ENCODE data around the gene TTPAL.
"Not testable (repeated sequence)": the region's sequence is repeated elsewhere in the genome, so short reads cannot be mapped to it uniquely, and the experiment has no call there.

TTPAL gene

GRCh38 chr20:44465001-44465560 lies 10.6 kb upstream of the TTPAL start:
- no peak for DNase-seq

- no peak for DNase-seq
Observed at GRCh38 chr20:44467289-44467883, 8.3 kb upstream of the TTPAL start.

- no peak for DNase-seq
Observed at GRCh38 chr20:44468044-44468782, 7.5 kb upstream of the TTPAL start.

GRCh38 chr20:44470327-44470726 lies 5.3 kb upstream of the TTPAL start:
- no peak for DNase-seq

GRCh38 chr20:44471481-44471882 lies 4.2 kb upstream of the TTPAL start:
- peak in 1 of 58 donors; percentile 30 for DNase-seq

GRCh38 chr20:44472283-44472682 lies 3.4 kb upstream of the TTPAL start:
- not testable (repeated sequence) for DNase-seq

- DNase-seq, result no peak
Observed at GRCh38 chr20:44475372-44475693, 341 bp upstream of the TTPAL start.

- no peak for DNase-seq
Observed at GRCh38 chr20:44477151-44477550, 1.5 kb downstream of the TTPAL start.

GRCh38 chr20:44478206-44478605 lies 2.5 kb downstream of the TTPAL start:
- DNase-seq, result no peak

- DNase-seq, result no peak
Observed at GRCh38 chr20:44479643-44480042, 4.0 kb downstream of the TTPAL start.

- no peak for DNase-seq
Observed at GRCh38 chr20:44480097-44480496, 4.4 kb downstream of the TTPAL start.

GRCh38 chr20:44481719-44482416 lies 6.2 kb downstream of the TTPAL start:
- no peak for DNase-seq

GRCh38 chr20:44483112-44483511 lies 7.4 kb downstream of the TTPAL start:
- no peak for DNase-seq

- DNase-seq, result peak in 1 of 58 donors; percentile 22
Observed at GRCh38 chr20:44485078-44485829, 9.6 kb downstream of the TTPAL start.

- DNase-seq, result no peak
Observed at GRCh38 chr20:44485830-44486198, 10.1 kb downstream of the TTPAL start.

GRCh38 chr20:44488551-44488950 lies 12.9 kb downstream of the TTPAL start:
- no peak for DNase-seq

- no peak for DNase-seq
Observed at GRCh38 chr20:44489223-44489622, 13.5 kb downstream of the TTPAL start.

GRCh38 chr20:44489931-44490330 lies 14.3 kb downstream of the TTPAL start:
- DNase-seq, result no peak

GRCh38 chr20:44491635-44492395 lies 16.1 kb downstream of the TTPAL start:
- DNase-seq, result no peak

- no peak for DNase-seq
Observed at GRCh38 chr20:44494266-44494665, 18.6 kb downstream of the TTPAL start.

GRCh38 chr20:44494681-44495080 lies 19.0 kb downstream of the TTPAL start:
- DNase-seq, result no peak

All from anterior cingulate cortex (tissue), 58 donors.